ENCODE data around the gene RSF1. TPM values are rescaled to one million over a fixed set of nuclear protein-coding genes. Genes with fewer than 3 reads are reported as not detected.

Gene RSF1
- total RNA-seq, 1 experiment from 2014 or later, result 79.8 TPM

GRCh38 chr11:77654770-77655434 is 165.6 kb downstream of the RSF1 start:
- no peak overlapping the region for H3K4me3 Mint-ChIP-seq
- TF ChIP-seq NFYB (CRISPR knock-in tag; conservative IDR thresholded peaks at IDR 0.05; ENCODE audit: low read depth) (no peak), E2F5 (CRISPR knock-in tag; IDR thresholded peaks at IDR 0.05) (no peak), ESRRA (CRISPR knock-in tag; IDR thresholded peaks at IDR 0.05; ENCODE audit: borderline replicate concordance) (no peak)
- no peaks in the 10 kb centered on the region; the same call in 1 of the 2 replicates for H3K9me3 Mint-ChIP-seq
- ChIA-PET CTCF (interaction anchor here (0.6 kb wide), 1 partner anchor 211 kb away, joined by 3 read pairs; no protein-coding TSS in a partner anchor), POLR2A (interaction anchor here (0.6 kb wide), 1 partner anchor 54 kb away, joined by 5 read pairs; no protein-coding TSS in a partner anchor)
- no peaks in the 10 kb centered on the region for H3K4me1 Mint-ChIP-seq
- no peaks in the 10 kb centered on the region for H3K36me3 Mint-ChIP-seq
- no peak overlapping the region for H3K27ac Mint-ChIP-seq
- no peak for DNase-seq (ENCODE audit: low spot score)
- no peak for ATAC-seq
- no peaks in the 10 kb centered on the region for H3K27me3 Mint-ChIP-seq (ENCODE audit: low read depth)

DNA sequence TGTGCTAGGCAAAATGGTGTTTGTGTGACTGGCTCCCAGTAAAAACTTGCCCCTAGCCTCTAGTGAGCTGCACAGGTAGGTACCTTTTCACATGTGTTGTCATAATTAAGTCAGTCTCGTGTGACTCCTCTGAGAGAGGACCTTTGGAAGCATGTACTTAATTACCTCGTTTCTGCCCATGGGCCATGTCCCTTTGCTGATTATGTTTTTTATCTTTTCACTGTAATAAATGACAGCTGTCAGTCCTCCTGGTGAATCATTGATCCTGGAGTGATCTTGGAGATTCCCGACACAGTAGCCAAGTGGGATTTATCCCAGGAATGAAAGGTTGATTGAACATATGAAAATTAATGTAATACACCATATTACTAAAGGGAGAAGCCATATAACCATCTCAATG is 170.4 kb downstream of the RSF1 start:
- Mint-ChIP-seq H3K27me3 (ENCODE audit: low read depth) (no peaks in the 10 kb centered on the region), H3K36me3 (no peaks in the 10 kb centered on the region), H3K27ac (no peak overlapping the region), H3K4me3 (no peak overlapping the region), H3K9me3 (no peaks in the 10 kb centered on the region), H3K4me1 (no peaks in the 10 kb centered on the region)
- ChIA-PET POLR2A (interaction anchor here (0.6 kb wide), 1 partner anchor 979 kb away, joined by 4 read pairs; no protein-coding TSS in a partner anchor), CTCF (no interaction called here)
- ATAC-seq, result no peak
- no peak for DNase-seq (ENCODE audit: low spot score)
- TF ChIP-seq SMAD4 (CRISPR knock-in tag; IDR thresholded peaks at IDR 0.05), result no peak
- no peak for TF ChIP-seq JAZF1 (CRISPR knock-in tag; IDR thresholded peaks at IDR 0.05)
- no peak for TF ChIP-seq TCF7 (CRISPR knock-in tag; IDR thresholded peaks at IDR 0.05; ENCODE audit: low read depth)
- TF ChIP-seq, protein P1, sequence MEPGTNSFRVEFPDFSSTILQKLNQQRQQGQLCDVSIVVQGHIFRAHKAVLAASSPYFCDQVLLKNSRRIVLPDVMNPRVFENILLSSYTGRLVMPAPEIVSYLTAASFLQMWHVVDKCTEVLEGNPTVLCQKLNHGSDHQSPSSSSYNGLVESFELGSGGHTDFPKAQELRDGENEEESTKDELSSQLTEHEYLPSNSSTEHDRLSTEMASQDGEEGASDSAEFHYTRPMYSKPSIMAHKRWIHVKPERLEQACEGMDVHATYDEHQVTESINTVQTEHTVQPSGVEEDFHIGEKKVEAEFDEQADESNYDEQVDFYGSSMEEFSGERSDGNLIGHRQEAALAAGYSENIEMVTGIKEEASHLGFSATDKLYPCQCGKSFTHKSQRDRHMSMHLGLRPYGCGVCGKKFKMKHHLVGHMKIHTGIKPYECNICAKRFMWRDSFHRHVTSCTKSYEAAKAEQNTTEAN (CRISPR knock-in tag; IDR thresholded peaks at IDR 0.05), result no peak
- TF ChIP-seq ZBTB21 (CRISPR knock-in tag; IDR thresholded peaks at IDR 0.05; ENCODE audit: borderline replicate concordance), result no peak

DNA sequence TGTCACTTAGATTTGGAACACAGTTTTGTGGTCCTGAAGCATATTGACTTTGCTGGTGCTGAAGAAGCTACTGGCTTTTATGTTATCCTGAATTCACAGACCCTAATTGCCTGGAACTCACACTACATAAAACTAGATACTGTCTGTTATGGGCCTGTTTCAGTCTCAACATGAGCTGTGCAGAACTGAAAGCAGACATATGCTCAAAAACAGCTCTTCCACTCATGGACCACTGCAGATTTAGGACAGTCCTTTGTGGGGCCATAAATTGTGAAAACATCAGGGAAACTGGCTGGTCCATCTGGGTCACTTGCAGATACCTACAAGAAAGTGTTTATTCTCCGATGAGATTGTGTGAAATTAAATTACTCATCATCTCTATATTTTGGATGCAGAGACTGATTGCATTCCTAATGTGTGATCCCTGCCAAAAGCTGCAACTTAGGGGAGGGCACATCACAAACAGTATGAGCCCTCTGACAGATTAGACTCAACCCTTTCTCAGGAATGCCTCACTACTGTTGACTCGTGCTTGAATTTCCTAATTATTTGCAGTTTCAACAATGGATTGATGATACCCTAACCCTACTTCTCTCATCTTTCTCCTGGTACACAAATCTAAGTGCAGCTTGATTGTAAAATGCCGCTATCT is 172.7 kb downstream of the RSF1 start:
- ChIA-PET CTCF (no interaction called here), POLR2A (no interaction called here)
- Mint-ChIP-seq H3K4me1 (peaks cover 5% of the 10 kb centered on the region; the same call in 1 of the 2 replicates), H3K9me3 (no peaks in the 10 kb centered on the region), H3K27me3 (ENCODE audit: low read depth) (peaks cover 2% of the 10 kb centered on the region; the same call in 1 of the 2 replicates), H3K27ac (no peak overlapping the region), H3K36me3 (no peaks in the 10 kb centered on the region), H3K4me3 (no peak overlapping the region)
- DNase-seq (ENCODE audit: low spot score) (no peak), ATAC-seq (no peak)
- no peak for TF ChIP-seq ZNF232 (CRISPR knock-in tag; IDR thresholded peaks at IDR 0.05)
- TF ChIP-seq KAT7 (CRISPR knock-in tag; IDR thresholded peaks at IDR 0.05; ENCODE audit: borderline replicate concordance), result no peak
- no peak for TF ChIP-seq PRRX2 (CRISPR knock-in tag; IDR thresholded peaks at IDR 0.05)
- no peak for TF ChIP-seq SOX15 (CRISPR knock-in tag; IDR thresholded peaks at IDR 0.05)
- TF ChIP-seq TCF7 (CRISPR knock-in tag; IDR thresholded peaks at IDR 0.05; ENCODE audit: low read depth), result no peak
- TF ChIP-seq, protein P2, sequence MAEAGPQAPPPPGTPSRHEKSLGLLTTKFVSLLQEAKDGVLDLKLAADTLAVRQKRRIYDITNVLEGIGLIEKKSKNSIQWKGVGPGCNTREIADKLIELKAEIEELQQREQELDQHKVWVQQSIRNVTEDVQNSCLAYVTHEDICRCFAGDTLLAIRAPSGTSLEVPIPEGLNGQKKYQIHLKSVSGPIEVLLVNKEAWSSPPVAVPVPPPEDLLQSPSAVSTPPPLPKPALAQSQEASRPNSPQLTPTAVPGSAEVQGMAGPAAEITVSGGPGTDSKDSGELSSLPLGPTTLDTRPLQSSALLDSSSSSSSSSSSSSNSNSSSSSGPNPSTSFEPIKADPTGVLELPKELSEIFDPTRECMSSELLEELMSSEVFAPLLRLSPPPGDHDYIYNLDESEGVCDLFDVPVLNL (CRISPR knock-in tag; IDR thresholded peaks at IDR 0.05; ENCODE audit: borderline replicate concordance, low read depth), result no peak
- no peak for TF ChIP-seq ATF3 (CRISPR knock-in tag; conservative IDR thresholded peaks at IDR 0.05)
- no peak for TF ChIP-seq GABPB1 (CRISPR knock-in tag; IDR thresholded peaks at IDR 0.05)
- TF ChIP-seq ZNF416 (CRISPR knock-in tag; IDR thresholded peaks at IDR 0.05), result no peak
- TF ChIP-seq HMGXB4 (CRISPR knock-in tag; IDR thresholded peaks at IDR 0.05), result no peak
- no peak for TF ChIP-seq OVOL2 (CRISPR knock-in tag; IDR thresholded peaks at IDR 0.05; ENCODE audit: borderline replicate concordance)
- no peak for TF ChIP-seq FOXJ3 (CRISPR knock-in tag; IDR thresholded peaks at IDR 0.05; ENCODE audit: borderline replicate concordance)
- TF ChIP-seq, protein P1 (CRISPR knock-in tag; IDR thresholded peaks at IDR 0.05), result no peak
- TF ChIP-seq, protein P3, sequence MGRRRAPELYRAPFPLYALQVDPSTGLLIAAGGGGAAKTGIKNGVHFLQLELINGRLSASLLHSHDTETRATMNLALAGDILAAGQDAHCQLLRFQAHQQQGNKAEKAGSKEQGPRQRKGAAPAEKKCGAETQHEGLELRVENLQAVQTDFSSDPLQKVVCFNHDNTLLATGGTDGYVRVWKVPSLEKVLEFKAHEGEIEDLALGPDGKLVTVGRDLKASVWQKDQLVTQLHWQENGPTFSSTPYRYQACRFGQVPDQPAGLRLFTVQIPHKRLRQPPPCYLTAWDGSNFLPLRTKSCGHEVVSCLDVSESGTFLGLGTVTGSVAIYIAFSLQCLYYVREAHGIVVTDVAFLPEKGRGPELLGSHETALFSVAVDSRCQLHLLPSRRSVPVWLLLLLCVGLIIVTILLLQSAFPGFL (CRISPR knock-in tag; IDR thresholded peaks at IDR 0.05; ENCODE audit: borderline replicate concordance), result no peak
- TF ChIP-seq MAX (CRISPR knock-in tag; IDR thresholded peaks at IDR 0.05), result no peak
- no peak for TF ChIP-seq ZNF121 (CRISPR knock-in tag; IDR thresholded peaks at IDR 0.05)
- no peak for TF ChIP-seq NR3C1 (CRISPR knock-in tag; conservative IDR thresholded peaks at IDR 0.05; ENCODE audit: low read depth)

Data from WTC11 (cell line).